ENCODE data around the gene DAP. TPM values are rescaled to one million over a fixed set of nuclear protein-coding genes. Genes with fewer than 3 reads are reported as not detected.

The DAP gene
- total and polyA plus RNA-seq, 2 experiments from 2014 or later = 35.7 to 37.6 TPM

- TF ChIP-seq, protein P1, sequence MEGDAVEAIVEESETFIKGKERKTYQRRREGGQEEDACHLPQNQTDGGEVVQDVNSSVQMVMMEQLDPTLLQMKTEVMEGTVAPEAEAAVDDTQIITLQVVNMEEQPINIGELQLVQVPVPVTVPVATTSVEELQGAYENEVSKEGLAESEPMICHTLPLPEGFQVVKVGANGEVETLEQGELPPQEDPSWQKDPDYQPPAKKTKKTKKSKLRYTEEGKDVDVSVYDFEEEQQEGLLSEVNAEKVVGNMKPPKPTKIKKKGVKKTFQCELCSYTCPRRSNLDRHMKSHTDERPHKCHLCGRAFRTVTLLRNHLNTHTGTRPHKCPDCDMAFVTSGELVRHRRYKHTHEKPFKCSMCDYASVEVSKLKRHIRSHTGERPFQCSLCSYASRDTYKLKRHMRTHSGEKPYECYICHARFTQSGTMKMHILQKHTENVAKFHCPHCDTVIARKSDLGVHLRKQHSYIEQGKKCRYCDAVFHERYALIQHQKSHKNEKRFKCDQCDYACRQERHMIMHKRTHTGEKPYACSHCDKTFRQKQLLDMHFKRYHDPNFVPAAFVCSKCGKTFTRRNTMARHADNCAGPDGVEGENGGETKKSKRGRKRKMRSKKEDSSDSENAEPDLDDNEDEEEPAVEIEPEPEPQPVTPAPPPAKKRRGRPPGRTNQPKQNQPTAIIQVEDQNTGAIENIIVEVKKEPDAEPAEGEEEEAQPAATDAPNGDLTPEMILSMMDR (conservative IDR thresholded peaks at IDR 0.05; ENCODE audit: low read depth in 2 of 2) = no peak
- TF ChIP-seq POLR2AphosphoS5 (IDR thresholded peaks at IDR 0.05; ENCODE audit: low read depth) (no peak), EZH2 (IDR thresholded peaks at IDR 0.05; ENCODE audit: low read depth, unreplicated experiment) (no peak), ZNF114 (CRISPR knock-in tag; IDR thresholded peaks at IDR 0.05) (no peak)
Measured at GRCh38 chr5:10707198-10708142, 53.6 kb downstream of the DAP start (continued).

GRCh38 chr5:10706326-10706725, 54.7 kb downstream of the DAP start:
- Histone ChIP-seq H3K27ac (ENCODE audit: low read depth) (no peak overlapping the region), H3K9me2 (ENCODE audit: insufficient read depth) (no peaks in the 10 kb centered on the region), H4K20me1 (replicated peaks; ENCODE audit: insufficient read depth) (peaks cover 6% of the 10 kb centered on the region; the same call in 1 of the 2 replicates), H3K27me3 (ENCODE audit: insufficient read depth) (no peaks in the 10 kb centered on the region), H3K4me2 (no peak overlapping the region), H3K36me3 (ENCODE audit: insufficient read depth) (no peaks in the 10 kb centered on the region), H3K4me1 (ENCODE audit: insufficient read depth) (peaks cover 6% of the 10 kb centered on the region), H3K4me3 (no peak overlapping the region), H2AFZ (no peak overlapping the region), H3F3A (replicated peaks; ENCODE audit: low read depth) (no peaks in the 10 kb centered on the region), H3K79me2 (replicated peaks; ENCODE audit: insufficient read depth) (no peaks in the 10 kb centered on the region; the same call in 1 of the 2 replicates)
- Mint-ChIP-seq H3K36me3 (ENCODE audit: low read depth) (no peaks in the 10 kb centered on the region), H3K4me1 (peaks cover 39% of the 10 kb centered on the region), H3K27me3 (ENCODE audit: insufficient read depth, low read depth, poor library complexity) (peaks cover 18% of the 10 kb centered on the region), H3K27ac (no peak overlapping the region), H3K9me3 (no peaks in the 10 kb centered on the region), H3K4me3 (no peak overlapping the region)
- no peak for ATAC-seq
- DNase-seq (ENCODE audit: low spot score) = no peak
- TF ChIP-seq, protein P2, sequence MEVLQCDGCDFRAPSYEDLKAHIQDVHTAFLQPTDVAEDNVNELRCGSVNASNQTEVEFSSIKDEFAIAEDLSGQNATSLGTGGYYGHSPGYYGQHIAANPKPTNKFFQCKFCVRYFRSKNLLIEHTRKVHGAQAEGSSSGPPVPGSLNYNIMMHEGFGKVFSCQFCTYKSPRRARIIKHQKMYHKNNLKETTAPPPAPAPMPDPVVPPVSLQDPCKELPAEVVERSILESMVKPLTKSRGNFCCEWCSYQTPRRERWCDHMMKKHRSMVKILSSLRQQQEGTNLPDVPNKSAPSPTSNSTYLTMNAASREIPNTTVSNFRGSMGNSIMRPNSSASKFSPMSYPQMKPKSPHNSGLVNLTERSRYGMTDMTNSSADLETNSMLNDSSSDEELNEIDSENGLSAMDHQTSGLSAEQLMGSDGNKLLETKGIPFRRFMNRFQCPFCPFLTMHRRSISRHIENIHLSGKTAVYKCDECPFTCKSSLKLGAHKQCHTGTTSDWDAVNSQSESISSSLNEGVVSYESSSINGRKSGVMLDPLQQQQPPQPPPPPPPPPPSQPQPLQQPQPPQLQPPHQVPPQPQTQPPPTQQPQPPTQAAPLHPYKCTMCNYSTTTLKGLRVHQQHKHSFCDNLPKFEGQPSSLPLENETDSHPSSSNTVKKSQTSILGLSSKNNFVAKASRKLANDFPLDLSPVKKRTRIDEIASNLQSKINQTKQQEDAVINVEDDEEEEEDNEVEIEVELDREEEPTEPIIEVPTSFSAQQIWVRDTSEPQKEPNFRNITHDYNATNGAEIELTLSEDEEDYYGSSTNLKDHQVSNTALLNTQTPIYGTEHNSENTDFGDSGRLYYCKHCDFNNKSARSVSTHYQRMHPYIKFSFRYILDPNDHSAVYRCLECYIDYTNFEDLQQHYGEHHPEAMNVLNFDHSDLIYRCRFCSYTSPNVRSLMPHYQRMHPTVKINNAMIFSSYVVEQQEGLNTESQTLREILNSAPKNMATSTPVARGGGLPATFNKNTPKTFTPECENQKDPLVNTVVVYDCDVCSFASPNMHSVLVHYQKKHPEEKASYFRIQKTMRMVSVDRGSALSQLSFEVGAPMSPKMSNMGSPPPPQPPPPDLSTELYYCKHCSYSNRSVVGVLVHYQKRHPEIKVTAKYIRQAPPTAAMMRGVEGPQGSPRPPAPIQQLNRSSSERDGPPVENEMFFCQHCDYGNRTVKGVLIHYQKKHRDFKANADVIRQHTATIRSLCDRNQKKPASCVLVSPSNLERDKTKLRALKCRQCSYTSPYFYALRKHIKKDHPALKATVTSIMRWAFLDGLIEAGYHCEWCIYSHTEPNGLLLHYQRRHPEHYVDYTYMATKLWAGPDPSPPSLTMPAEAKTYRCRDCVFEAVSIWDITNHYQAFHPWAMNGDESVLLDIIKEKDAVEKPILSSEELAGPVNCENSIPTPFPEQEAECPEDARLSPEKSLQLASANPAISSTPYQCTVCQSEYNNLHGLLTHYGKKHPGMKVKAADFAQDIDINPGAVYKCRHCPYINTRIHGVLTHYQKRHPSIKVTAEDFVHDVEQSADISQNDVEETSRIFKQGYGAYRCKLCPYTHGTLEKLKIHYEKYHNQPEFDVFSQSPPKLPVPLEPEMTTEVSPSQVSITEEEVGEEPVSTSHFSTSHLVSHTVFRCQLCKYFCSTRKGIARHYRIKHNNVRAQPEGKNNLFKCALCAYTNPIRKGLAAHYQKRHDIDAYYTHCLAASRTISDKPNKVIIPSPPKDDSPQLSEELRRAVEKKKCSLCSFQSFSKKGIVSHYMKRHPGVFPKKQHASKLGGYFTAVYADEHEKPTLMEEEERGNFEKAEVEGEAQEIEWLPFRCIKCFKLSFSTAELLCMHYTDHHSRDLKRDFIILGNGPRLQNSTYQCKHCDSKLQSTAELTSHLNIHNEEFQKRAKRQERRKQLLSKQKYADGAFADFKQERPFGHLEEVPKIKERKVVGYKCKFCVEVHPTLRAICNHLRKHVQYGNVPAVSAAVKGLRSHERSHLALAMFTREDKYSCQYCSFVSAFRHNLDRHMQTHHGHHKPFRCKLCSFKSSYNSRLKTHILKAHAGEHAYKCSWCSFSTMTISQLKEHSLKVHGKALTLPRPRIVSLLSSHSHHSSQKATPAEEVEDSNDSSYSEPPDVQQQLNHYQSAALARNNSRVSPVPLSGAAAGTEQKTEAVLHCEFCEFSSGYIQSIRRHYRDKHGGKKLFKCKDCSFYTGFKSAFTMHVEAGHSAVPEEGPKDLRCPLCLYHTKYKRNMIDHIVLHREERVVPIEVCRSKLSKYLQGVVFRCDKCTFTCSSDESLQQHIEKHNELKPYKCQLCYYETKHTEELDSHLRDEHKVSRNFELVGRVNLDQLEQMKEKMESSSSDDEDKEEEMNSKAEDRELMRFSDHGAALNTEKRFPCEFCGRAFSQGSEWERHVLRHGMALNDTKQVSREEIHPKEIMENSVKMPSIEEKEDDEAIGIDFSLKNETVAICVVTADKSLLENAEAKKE (CRISPR knock-in tag; IDR thresholded peaks at IDR 0.05) = no peak
- TF ChIP-seq POLR2AphosphoS5 (IDR thresholded peaks at IDR 0.05; ENCODE audit: low read depth) (no peak), EZH2phosphoT487 (IDR thresholded peaks at IDR 0.05; ENCODE audit: unreplicated experiment) (no peak), CREB1 (CRISPR knock-in tag; IDR thresholded peaks at IDR 0.05; ENCODE audit: low read depth) (no peak), NANOG (IDR thresholded peaks at IDR 0.05; ENCODE audit: borderline replicate concordance) (no peak), ZNF114 (CRISPR knock-in tag; IDR thresholded peaks at IDR 0.05) (no peak), ETS1 (IDR thresholded peaks at IDR 0.05) (no peak), EZH2 (IDR thresholded peaks at IDR 0.05; ENCODE audit: low read depth, unreplicated experiment) (no peak), ZNF331 (CRISPR knock-in tag; IDR thresholded peaks at IDR 0.05; ENCODE audit: low read depth) (no peak)
- TF ChIP-seq, protein P3, sequence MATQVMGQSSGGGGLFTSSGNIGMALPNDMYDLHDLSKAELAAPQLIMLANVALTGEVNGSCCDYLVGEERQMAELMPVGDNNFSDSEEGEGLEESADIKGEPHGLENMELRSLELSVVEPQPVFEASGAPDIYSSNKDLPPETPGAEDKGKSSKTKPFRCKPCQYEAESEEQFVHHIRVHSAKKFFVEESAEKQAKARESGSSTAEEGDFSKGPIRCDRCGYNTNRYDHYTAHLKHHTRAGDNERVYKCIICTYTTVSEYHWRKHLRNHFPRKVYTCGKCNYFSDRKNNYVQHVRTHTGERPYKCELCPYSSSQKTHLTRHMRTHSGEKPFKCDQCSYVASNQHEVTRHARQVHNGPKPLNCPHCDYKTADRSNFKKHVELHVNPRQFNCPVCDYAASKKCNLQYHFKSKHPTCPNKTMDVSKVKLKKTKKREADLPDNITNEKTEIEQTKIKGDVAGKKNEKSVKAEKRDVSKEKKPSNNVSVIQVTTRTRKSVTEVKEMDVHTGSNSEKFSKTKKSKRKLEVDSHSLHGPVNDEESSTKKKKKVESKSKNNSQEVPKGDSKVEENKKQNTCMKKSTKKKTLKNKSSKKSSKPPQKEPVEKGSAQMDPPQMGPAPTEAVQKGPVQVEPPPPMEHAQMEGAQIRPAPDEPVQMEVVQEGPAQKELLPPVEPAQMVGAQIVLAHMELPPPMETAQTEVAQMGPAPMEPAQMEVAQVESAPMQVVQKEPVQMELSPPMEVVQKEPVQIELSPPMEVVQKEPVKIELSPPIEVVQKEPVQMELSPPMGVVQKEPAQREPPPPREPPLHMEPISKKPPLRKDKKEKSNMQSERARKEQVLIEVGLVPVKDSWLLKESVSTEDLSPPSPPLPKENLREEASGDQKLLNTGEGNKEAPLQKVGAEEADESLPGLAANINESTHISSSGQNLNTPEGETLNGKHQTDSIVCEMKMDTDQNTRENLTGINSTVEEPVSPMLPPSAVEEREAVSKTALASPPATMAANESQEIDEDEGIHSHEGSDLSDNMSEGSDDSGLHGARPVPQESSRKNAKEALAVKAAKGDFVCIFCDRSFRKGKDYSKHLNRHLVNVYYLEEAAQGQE (IDR thresholded peaks at IDR 0.05; ENCODE audit: unreplicated experiment) = no peak
